Suprapubic skin (tissue), 4 donors: Measurements from ENCODE around the gene SPON2. TPM values are rescaled to one million over a fixed set of nuclear protein-coding genes. Genes with fewer than 3 reads are reported as not detected.

Experiments used
- DNase-seq, 2 donors: peaks; one replicate each; pipeline ENCODE4 v3.0.0-alpha.2; 2019; ENCODE audit warnings: low spot score in 2 of 2
- H3K27ac ChIP-seq: fragments of 200-600 bp; sonication (generic); one replicate; pipeline ENCODE4 v1.5.1; 2019
- H3K27me3 ChIP-seq: fragments of 200-600 bp; sonication (generic); one replicate; pipeline ENCODE4 v1.5.1; 2019
- H3K36me3 ChIP-seq: fragments of 200-600 bp; sonication (generic); one replicate; pipeline ENCODE4 v1.5.1; 2019
- H3K4me1 ChIP-seq: fragments of 200-600 bp; sonication (generic); one replicate; pipeline ENCODE4 v1.5.1; 2019
- H3K4me3 ChIP-seq: fragments of 200-600 bp; sonication (generic); one replicate; pipeline ENCODE4 v1.5.1; 2019; ENCODE audit warnings: mild to moderate bottlenecking
- H3K9me3 ChIP-seq: fragments of 200-600 bp; sonication (generic); one replicate; pipeline ENCODE4 v1.5.1; 2019
- EP300 ChIP-seq: sonication (generic); formaldehyde crosslinking; IDR thresholded peaks from one replicate; pipeline ENCODE4 v1.6.1; 2017; ENCODE audit warnings: antibody characterized with exemption
- POLR2A ChIP-seq, 2 donors: fragments of 450-650 bp; IDR thresholded peaks; one replicate each; pipeline ENCODE4 v1.6.1; 2017; ENCODE audit warnings: antibody characterized with exemption in 2 of 2, mild to moderate bottlenecking in 2 of 2, moderate library complexity in 2 of 2
- POLR2AphosphoS5 ChIP-seq, 3 donors: sonication (generic); formaldehyde crosslinking; IDR thresholded peaks; one replicate each; pipeline ENCODE4 v1.6.1; 2017; ENCODE audit warnings: antibody characterized with exemption in 3 of 3
- WGBS: methylation state at CpG from one replicate; pipeline ENCODE4 v1.1.5; 2018; 5-methylcytosine and 5-hydroxymethylcytosine counted together
- total RNA-seq, 4 donors: library from RNA; depleted of rRNA; stranded (reverse); fragments of >200 nt; gene quantifications; one replicate each; pipeline ENCODE4 v1.1.0, GENCODE V29; 2016
- TF ChIP-seq, protein P1 (sequence below), 2 donors: fragments of 200-600 bp in 1 of 2; fragments of 450-650 bp in 1 of 2; sonication (generic) in 1 of 2; IDR thresholded peaks; one replicate each; pipeline ENCODE4 v1.5.1; 2016 to 2019; ENCODE audit warnings: antibody characterized with exemption in 2 of 2, mild to moderate bottlenecking in 1 of 2, moderate library complexity in 1 of 2

The SPON2 gene
- total RNA-seq, 4 donors from 2014 or later = 22.5 to 52.3 (median 31.8) TPM

DNA sequence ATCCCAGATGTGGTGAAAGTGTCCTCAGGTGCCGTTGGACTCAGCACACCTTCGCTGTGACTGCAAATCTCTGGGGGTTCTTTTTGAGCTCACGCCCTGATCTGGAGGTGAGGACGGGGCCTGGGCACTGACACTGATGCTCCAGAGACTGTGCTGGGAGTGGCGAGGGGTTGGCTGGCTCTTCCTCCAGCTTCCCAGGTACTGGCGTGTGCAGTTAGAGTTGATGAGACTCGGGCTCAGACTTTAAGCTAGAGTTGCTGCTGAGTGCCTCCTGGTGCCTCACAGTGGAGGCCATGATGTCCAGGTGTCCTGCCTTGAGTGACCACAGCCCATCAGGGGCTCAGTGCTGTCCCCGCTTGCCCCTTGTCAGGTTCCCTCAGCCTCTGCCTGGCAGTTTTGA lies 16.3 kb downstream of the SPON2 start:
- WGBS = 93% methylated on average over 4 of the region's 8 CpGs

DNA sequence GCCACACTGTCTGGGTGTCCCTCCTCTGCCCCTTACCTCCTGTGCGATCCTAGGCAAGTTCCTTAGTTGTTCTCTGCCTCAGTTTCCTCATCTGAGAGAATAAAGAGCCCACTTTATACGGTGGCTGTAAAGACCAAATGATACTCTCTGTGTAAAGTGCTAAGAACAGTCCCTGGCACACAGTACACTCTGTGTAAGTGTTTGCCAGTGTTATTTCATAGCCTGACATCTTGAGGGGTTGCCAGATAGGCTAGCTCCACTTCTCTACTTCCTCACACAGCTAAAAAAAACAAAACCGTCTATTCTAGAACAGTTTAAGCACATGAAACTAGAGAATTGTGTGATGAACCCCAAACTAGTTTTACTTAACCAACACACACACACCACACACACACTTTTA lies 17.1 kb downstream of the SPON2 start:
- DNase-seq = no peak
- no peaks in the 10 kb centered on the region for H3K36me3 ChIP-seq
- peaks cover 10% of the 10 kb centered on the region for H3K4me1 ChIP-seq
- H3K27ac ChIP-seq = peak overlapping the region; percentile 1
- WGBS = 64% methylated on average over 3 of the region's 3 CpGs
- H3K9me3 ChIP-seq = peaks cover 8% of the 10 kb centered on the region
- TF ChIP-seq EP300 (no peak), POLR2A (IDR thresholded peaks at IDR 0.05) (no peak), POLR2AphosphoS5 (IDR thresholded peaks at IDR 0.05) (no peak)
- TF ChIP-seq, protein P1, sequence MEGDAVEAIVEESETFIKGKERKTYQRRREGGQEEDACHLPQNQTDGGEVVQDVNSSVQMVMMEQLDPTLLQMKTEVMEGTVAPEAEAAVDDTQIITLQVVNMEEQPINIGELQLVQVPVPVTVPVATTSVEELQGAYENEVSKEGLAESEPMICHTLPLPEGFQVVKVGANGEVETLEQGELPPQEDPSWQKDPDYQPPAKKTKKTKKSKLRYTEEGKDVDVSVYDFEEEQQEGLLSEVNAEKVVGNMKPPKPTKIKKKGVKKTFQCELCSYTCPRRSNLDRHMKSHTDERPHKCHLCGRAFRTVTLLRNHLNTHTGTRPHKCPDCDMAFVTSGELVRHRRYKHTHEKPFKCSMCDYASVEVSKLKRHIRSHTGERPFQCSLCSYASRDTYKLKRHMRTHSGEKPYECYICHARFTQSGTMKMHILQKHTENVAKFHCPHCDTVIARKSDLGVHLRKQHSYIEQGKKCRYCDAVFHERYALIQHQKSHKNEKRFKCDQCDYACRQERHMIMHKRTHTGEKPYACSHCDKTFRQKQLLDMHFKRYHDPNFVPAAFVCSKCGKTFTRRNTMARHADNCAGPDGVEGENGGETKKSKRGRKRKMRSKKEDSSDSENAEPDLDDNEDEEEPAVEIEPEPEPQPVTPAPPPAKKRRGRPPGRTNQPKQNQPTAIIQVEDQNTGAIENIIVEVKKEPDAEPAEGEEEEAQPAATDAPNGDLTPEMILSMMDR (IDR thresholded peaks at IDR 0.05) = no peak
- H3K4me3 ChIP-seq = no peak overlapping the region
- H3K27me3 ChIP-seq = peaks cover 2% of the 10 kb centered on the region

More for the DNA sequence above, 16.3 kb downstream of the SPON2 start:
- TF ChIP-seq EP300 = no peak
- Histone ChIP-seq H3K27me3 (peaks cover 2% of the 10 kb centered on the region), H3K4me1 (peaks cover 10% of the 10 kb centered on the region), H3K27ac (no peak overlapping the region), H3K4me3 (no peak overlapping the region), H3K36me3 (no peaks in the 10 kb centered on the region), H3K9me3 (peaks cover 8% of the 10 kb centered on the region)
- no peak for DNase-seq

DNA sequence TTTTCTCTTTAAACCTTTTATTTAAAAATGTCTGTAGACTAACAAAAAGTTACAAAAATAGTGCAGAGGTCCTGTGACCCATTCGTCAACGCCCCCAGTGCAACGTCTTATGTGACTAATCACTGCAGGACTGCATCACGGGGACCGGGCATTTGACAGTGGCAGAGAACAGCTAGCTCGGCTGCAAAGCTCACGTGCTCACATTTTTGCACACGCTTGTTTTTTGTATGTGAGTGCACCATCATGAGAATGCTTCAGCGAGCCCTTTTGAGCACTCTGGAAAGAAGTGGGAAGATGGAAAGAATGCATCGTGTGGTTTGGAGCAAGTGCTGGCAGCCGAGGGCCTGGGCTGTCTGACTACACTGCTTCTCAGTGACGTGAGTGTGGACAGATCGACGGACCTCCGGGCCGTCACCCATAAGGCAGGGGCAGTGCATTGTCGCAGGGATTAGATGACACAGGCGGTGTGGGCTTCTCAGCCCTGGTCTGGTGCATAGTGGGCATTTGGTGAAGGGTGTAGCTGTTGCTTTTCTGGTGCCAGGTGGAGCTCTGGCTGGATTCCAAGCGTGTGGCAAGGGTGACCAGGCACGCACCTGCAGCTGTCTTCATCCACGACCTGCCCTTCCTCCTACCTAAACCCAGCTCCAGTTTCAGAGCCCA lies 17.7 kb downstream of the SPON2 start:
- TF ChIP-seq EP300 (no peak), POLR2A (IDR thresholded peaks at IDR 0.05) (no peak), POLR2AphosphoS5 (IDR thresholded peaks at IDR 0.05) (no peak)
- TF ChIP-seq, protein P1 (IDR thresholded peaks at IDR 0.05) = no peak
- WGBS = 63% methylated on average over 21 of the region's 21 CpGs
- Histone ChIP-seq H3K9me3 (peaks cover 8% of the 10 kb centered on the region), H3K36me3 (no peaks in the 10 kb centered on the region), H3K27ac (peak overlapping the region; percentile 44), H3K4me1 (peaks cover 10% of the 10 kb centered on the region), H3K27me3 (peaks cover 2% of the 10 kb centered on the region), H3K4me3 (no peak overlapping the region)
- DNase-seq = peak; percentile 78 to 84

DNA sequence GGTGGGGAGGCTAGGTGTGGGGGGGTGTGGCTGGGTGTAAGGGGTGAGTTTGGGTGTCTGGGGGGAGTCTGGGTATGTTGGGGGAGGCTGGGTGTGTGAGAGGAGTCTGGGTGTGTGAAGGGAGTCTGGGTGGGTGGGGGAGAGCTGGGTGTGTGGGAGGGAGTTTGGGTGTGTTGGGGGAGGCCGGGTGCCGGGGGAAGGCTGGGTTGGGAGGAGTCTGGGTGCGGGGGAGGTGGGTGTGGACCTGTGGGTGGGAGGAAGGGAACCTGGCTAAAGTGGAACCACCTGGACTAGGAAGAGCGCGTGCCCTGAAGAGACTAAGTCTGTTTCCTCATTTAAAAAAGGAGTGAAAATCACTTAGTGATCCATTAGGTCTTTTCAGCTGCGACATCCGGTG lies 18.3 kb downstream of the SPON2 start:
- H3K27ac ChIP-seq = peak overlapping the region; percentile 44

DNA sequence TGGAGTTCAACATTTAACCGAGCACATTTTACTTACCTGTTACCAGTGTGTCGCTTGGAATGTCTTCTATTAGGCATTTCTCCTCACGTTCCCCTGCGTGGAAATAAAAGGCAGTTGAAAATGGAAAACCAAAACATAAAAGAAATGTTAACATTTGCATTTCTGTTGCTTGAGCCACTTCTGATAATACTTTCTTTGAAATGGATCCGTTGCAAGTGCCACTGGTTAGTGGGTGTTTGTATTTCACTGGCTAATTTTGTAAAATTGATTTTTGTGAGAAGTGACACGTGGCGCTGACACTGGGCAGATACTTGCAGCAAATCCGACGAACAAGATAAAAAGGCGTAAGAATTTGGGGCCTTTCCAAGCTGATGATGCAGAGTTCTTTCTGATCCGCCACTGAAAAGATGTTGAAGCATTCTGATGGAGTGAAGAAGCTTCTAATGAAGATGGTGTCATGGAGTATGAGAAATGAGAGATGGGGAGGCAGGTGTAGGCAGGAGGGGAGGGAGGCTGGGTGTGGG lies 18.8 kb downstream of the SPON2 start:
- TF ChIP-seq, protein P1 (IDR thresholded peaks at IDR 0.05) = no peak
- no peak for TF ChIP-seq POLR2AphosphoS5 (IDR thresholded peaks at IDR 0.05)
- no peak for TF ChIP-seq POLR2A (IDR thresholded peaks at IDR 0.05)
- TF ChIP-seq EP300 = no peak
- Histone ChIP-seq H3K36me3 (no peaks in the 10 kb centered on the region), H3K27me3 (peaks cover 2% of the 10 kb centered on the region), H3K4me3 (no peak overlapping the region), H3K4me1 (peaks cover 10% of the 10 kb centered on the region), H3K27ac (no peak overlapping the region), H3K9me3 (peaks cover 8% of the 10 kb centered on the region)
- DNase-seq = no peak
- 81% methylated on average over 11 of the region's 11 CpGs for WGBS

More for the DNA sequence above, 18.3 kb downstream of the SPON2 start:
- peaks cover 2% of the 10 kb centered on the region for H3K27me3 ChIP-seq
- H3K4me3 ChIP-seq = no peak overlapping the region
- no peaks in the 10 kb centered on the region for H3K36me3 ChIP-seq
- TF ChIP-seq EP300 (no peak), POLR2A (IDR thresholded peaks at IDR 0.05) (no peak), POLR2AphosphoS5 (IDR thresholded peaks at IDR 0.05) (no peak)
- TF ChIP-seq, protein P1 (IDR thresholded peaks at IDR 0.05) = no peak
- peaks cover 8% of the 10 kb centered on the region for H3K9me3 ChIP-seq
- peak in 1 of 2 donors; percentile 54 for DNase-seq
- WGBS = 69% methylated on average over 7 of the region's 7 CpGs
- H3K4me1 ChIP-seq = peaks cover 10% of the 10 kb centered on the region
